Measurements from ENCODE around the gene ADGRF3.

DNA sequence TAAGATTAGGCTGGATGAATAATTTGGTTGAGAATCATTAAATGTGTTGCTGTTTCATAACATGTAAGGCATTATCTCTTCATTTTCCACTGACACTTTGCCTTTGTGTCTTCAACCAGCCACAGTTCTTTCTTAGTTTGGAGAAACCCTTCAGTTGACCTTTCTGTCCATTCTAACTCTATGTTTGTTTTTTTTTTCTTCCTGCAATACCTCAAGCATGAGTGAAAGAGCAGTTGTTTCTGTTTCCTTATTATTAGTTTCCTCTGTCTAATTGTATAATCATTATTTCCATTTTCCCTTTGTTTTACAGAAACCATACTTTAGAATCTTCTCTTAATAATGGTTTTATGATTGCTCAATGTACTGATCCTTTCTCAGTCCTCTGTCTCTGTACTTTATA is 76.2 kb downstream of the ADGRF3 start:
- TF ChIP-seq GATA2 (IDR thresholded peaks at IDR 0.05; ENCODE audit: low read depth, low read length) (no peak), GATA3 (IDR thresholded peaks at IDR 0.05; ENCODE audit: low read depth, low read length) (no peak)

Data from SH-SY5Y (cell line).